Right lobe of liver (tissue), 4 donors: Measurements from ENCODE around the gene SUSD1.

Source experiments
- CTCF ChIP-seq, 4 donors: fragments of 200-600 bp in 3 of 4; fragments of 450-650 bp in 1 of 4; IDR thresholded peaks; one replicate each; pipeline versions ENCODE4 v1.5.1 to v1.8.0; 2016 to 2022; ENCODE audit warnings: antibody characterized with exemption in 4 of 4, mild to moderate bottlenecking in 2 of 4
- POLR2A ChIP-seq: fragments of 450-650 bp; IDR thresholded peaks from one replicate; pipeline ENCODE4 v1.6.1; 2017; ENCODE audit warnings: antibody characterized with exemption, mild to moderate bottlenecking
- donor health status: DM: no; HTN: no; CAD: no.
- donor health status: DM: no; HTN: no; CAD: no.
- donor health status: DM: no; HTN: yes; CAD: no.

- TF ChIP-seq CTCF (IDR thresholded peaks at IDR 0.05) = no peak
- no peak for TF ChIP-seq POLR2A
These were observed 125.1 kb downstream of the SUSD1 start for GRCh38 chr9:112049811-112050516.
